Endothelial cell (in vitro differentiated cells): ENCODE data around the gene ZSWIM7. TPM values are rescaled to one million over a fixed set of nuclear protein-coding genes. Genes with fewer than 3 reads are reported as not detected.

Experiments used
- DNase-seq: peaks from one replicate; pipeline ENCODE4 v3.0.0; 2021; ENCODE audit warnings: low spot score
- H3K27ac Mint-ChIP-seq: one replicate; pipeline ENCODE4 v1.8.0; 2021; ENCODE audit warnings: mixed read lengths, inconsistent platforms; ENCODE audit not compliant: unreplicated experiment
- H3K27me3 Mint-ChIP-seq: one replicate; pipeline ENCODE4 v1.8.0; 2021; ENCODE audit warnings: mild to moderate bottlenecking, moderate library complexity, mixed read lengths, inconsistent platforms; ENCODE audit not compliant: unreplicated experiment
- H3K36me3 Mint-ChIP-seq: one replicate; pipeline ENCODE4 v1.8.0; 2021; ENCODE audit warnings: mild to moderate bottlenecking, low read depth, mixed read lengths, inconsistent platforms; ENCODE audit not compliant: unreplicated experiment
- H3K4me1 Mint-ChIP-seq: one replicate; pipeline ENCODE4 v1.8.0; 2021; ENCODE audit warnings: mild to moderate bottlenecking, mixed read lengths, inconsistent platforms; ENCODE audit not compliant: unreplicated experiment
- H3K4me3 Mint-ChIP-seq: one replicate; pipeline ENCODE4 v1.8.0; 2021; ENCODE audit warnings: mild to moderate bottlenecking, mixed read lengths, inconsistent platforms; ENCODE audit not compliant: unreplicated experiment
- H3K9me3 Mint-ChIP-seq: one replicate; pipeline ENCODE4 v1.8.0; 2021; ENCODE audit warnings: mixed read lengths, inconsistent platforms; ENCODE audit not compliant: unreplicated experiment
- CTCF ChIP-seq: fragments of 200-600 bp; sonication (generic); IDR thresholded peaks from one replicate; pipeline ENCODE4 v1.5.0; 2021; ENCODE audit warnings: antibody characterized with exemption; ENCODE audit not compliant: unreplicated experiment
- long read RNA-seq: library from polyadenylated mRNA; unstranded; transcript quantifications from one replicate; pipeline ENCODE4 v2.0.0, GENCODE V29; 2020; ENCODE audit not compliant: unreplicated experiment
- total RNA-seq: library from RNA; stranded (reverse); fragmentation: NEBNext Ultra II Directional; extraction: Animal tissue kit (Norgen Biotek cat#: 25700); gene quantifications from one replicate; pipeline ENCODE4 v1.2.1, GENCODE V29; 2021; ENCODE audit not compliant: unreplicated experiment

The ZSWIM7 gene
- total RNA-seq, result 39.4 TPM
- long read RNA-seq, transcript ZSWIM7-201 (5 exons, 2,008 nt), result major isoform, 5 of 36 reads
- long read RNA-seq, partial matches to known transcripts, result 1 of 36 reads
- long read RNA-seq, other reads (novel, unspliced or antisense), result 17 of 36 reads

- DNase-seq, result peak; percentile 95
- TF ChIP-seq CTCF, result no peak
- Mint-ChIP-seq H3K4me3 (peak within 1 kb of the TSS; percentile 96), H3K4me1 (peaks cover 18% of the 10 kb centered on the region), H3K9me3 (no peaks in the 10 kb centered on the region), H3K36me3 (peaks cover 39% of the 10 kb centered on the region), H3K27me3 (peaks cover 12% of the 10 kb centered on the region), H3K27ac (peak within 1 kb of the TSS; percentile 88)
Measured at GRCh38 chr17:15999141-15999973, at the start of gene ZSWIM7, which contains the start of gene TTC19. Gene ZSWIM7, minus strand, starts transcription at chr17:15999704. Its CDS starts 110 bp downstream, at chr17:15999594. Gene TTC19, plus strand, starts transcription at chr17:15999824. Its CDS starts 25 bp downstream, at chr17:15999849.

- no peaks in the 10 kb centered on the region for H3K27me3 Mint-ChIP-seq
- no peak for DNase-seq
- no peak overlapping the region for H3K4me3 Mint-ChIP-seq
- no peaks in the 10 kb centered on the region for H3K9me3 Mint-ChIP-seq
- peaks cover 21% of the 10 kb centered on the region for H3K36me3 Mint-ChIP-seq
- no peak overlapping the region for H3K27ac Mint-ChIP-seq
- no peaks in the 10 kb centered on the region for H3K4me1 Mint-ChIP-seq
- no peak for TF ChIP-seq CTCF
Measured at GRCh38 chr17:16048811-16049449, 49.4 kb upstream of the ZSWIM7 start.

GRCh38 chr17:16046966-16047365 lies 47.5 kb upstream of the ZSWIM7 start:
- Mint-ChIP-seq H3K4me1 (no peaks in the 10 kb centered on the region), H3K4me3 (no peak overlapping the region), H3K27me3 (no peaks in the 10 kb centered on the region), H3K9me3 (no peaks in the 10 kb centered on the region), H3K27ac (no peak overlapping the region), H3K36me3 (peaks cover 20% of the 10 kb centered on the region)
- no peak for DNase-seq
- no peak for TF ChIP-seq CTCF

- no peak for TF ChIP-seq CTCF
- Mint-ChIP-seq H3K9me3 (no peaks in the 10 kb centered on the region), H3K4me1 (no peaks in the 10 kb centered on the region), H3K27me3 (no peaks in the 10 kb centered on the region), H3K36me3 (peaks cover 21% of the 10 kb centered on the region), H3K4me3 (no peak overlapping the region), H3K27ac (no peak overlapping the region)
- DNase-seq, result no peak
Measured at GRCh38 chr17:16044487-16044886, 45.0 kb upstream of the ZSWIM7 start.
